GM18511 (cell line): ENCODE data around the gene EML6.

Experiments
- ATAC-seq: cut with Tn5 transposase; IDR thresholded peaks from one replicate; pipeline ENCODE4 v1.9.1; 2021; ENCODE audit warnings: mild to moderate bottlenecking, moderate library complexity; ENCODE audit not compliant: unreplicated experiment

EML6 gene

DNA sequence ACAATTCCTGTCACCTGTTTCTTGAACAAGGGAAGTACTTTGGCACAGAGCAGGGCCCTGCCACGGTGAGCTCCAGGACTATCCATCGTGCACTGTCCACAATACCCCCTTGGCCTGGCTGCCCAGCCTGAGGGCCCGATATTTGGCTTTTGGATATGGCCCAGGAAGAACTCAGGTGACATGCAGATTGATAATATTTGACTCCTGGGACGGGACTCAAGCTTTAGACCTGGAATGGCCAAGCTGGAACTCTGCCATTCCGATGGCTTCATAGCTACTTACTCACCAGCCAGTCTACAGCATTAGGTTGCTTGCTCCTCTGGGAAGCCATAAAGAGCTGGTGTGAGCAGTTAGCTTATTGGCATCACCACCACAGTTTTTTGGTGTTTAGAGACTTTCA is 26.6 kb downstream of the EML6 start:
- no peak for ATAC-seq

GRCh38 chr2:54752439-54752838 is 29.0 kb downstream of the EML6 start:
- no peak for ATAC-seq

- ATAC-seq: peak; percentile 75
Measured at GRCh38 chr2:54755641-54756326, 32.3 kb downstream of the EML6 start.

DNA sequence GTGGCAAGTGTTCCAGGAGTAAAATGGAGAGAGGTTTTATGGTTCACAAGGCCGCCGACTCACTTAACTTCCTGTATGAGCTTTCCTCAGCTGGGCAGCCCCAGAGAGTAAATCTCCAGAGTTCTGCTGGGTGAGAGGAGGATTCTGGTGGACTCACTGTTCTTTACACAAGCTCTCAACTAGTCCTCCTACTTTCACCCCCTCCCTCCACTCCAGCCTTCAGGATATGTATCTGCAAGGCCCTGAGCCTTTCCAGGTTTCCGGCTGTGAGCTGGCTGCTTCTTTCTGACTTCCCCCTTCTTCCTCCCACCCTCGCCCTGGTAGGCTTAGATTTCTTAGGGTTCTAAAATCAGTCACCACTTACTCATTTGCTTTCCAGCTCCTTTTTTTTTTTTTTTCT is 34.0 kb downstream of the EML6 start:
- peak; percentile 56 for ATAC-seq

GRCh38 chr2:54758951-54759350 is 35.5 kb downstream of the EML6 start:
- ATAC-seq: no peak

GRCh38 chr2:54760310-54760709 is 36.8 kb downstream of the EML6 start:
- no peak for ATAC-seq

GRCh38 chr2:54763636-54764291 is 40.3 kb downstream of the EML6 start:
- ATAC-seq: no peak

- peak; percentile 68 for ATAC-seq
Measured at GRCh38 chr2:54767921-54768320, 44.5 kb downstream of the EML6 start.

- no peak for ATAC-seq
Measured at GRCh38 chr2:54768772-54769428, 45.4 kb downstream of the EML6 start.

DNA sequence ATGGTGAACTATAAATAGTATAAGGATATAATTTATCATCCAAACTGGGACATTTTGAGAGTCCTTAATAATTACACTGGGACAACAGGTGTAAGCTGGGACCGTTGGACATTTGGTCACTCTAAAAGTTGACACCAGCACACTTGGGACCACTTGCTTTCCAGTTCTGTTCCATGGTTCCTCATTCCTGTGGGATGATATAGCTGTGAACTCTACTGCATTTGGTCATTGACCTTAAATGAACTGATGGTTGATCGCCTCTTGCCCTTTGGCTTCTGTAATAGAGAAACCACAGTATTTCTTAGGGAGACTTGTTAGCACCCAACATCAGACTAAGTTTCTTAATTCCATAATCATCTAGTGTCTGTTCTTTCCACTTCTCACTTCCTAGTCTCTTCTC is 46.7 kb downstream of the EML6 start:
- no peak for ATAC-seq

- no peak for ATAC-seq
Measured at GRCh38 chr2:54770676-54771075, 47.2 kb downstream of the EML6 start.

DNA sequence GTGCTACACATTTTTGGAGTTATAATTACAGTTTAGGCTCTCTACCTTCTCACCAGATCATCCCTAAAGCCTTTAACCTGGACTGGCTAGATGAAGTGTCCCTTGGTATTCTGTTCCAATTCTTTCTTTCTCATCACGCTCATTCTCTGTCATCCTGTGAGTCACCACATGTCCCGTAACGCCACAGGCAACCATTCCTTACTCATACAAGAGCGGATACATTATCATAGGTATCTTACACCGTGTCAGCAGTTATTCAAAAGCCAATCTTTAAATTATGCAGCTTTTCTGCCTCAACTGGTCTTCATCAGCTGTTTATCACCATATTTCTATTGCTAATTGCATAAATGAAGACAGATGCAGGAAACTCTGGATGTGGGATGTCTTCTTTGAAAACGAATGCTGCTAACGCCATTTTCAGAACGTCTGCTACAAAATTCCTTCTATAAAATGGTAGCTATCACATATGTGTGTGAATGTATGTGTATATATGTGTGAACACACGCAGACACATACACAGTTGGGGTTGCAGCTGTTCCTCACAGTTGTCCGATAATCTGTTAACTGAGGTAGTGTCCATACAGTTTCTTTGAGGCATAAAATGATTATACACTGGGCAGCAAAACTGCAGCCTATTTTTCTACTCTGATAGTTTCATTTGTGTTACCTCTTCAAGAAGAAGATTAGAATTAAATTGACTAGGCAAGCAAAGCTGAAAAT is 47.9 kb downstream of the EML6 start:
- no peak for ATAC-seq

- ATAC-seq: no peak
Measured at GRCh38 chr2:54772110-54772509, 48.6 kb downstream of the EML6 start.

GRCh38 chr2:54772531-54772930 is 49.1 kb downstream of the EML6 start:
- no peak for ATAC-seq

DNA sequence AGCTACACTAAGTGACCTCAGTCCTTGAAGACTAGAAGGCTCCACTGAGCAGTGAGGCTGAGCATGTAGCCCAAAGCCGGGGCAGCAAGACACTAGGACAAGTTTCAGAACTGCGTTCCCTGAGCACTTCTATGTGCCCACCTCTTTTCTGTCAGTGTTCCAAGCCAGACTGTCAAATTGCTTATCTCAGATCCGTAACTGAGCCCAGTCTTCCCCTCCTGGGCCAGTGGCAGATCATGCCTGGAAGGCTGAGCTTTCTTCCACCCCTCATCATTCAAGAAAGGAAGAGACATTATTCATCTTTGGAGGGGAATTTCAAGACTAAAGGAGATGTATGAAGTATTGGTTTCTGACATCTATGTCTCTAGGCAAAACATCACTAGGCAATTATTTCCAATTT is 49.8 kb downstream of the EML6 start:
- ATAC-seq: no peak

DNA sequence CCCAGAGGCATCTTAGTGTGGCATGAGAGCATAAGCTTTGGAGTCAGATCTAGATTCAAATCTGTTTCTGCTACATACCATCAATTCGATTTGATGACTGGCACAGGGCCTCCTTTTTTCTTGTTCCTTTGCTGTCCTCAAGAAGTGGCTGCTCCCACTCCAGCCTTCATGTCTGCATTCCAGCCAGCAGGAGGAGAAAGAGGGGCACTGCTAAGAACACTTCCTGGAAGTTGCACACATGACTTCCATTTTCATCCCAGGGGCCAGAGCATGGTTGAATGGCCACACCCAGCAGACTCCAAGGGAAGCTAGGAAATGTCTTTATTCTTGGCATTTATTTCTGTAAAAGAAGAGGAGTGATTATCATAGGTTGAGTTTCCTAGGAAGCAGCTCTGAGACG is 50.4 kb downstream of the EML6 start:
- ATAC-seq: no peak

DNA sequence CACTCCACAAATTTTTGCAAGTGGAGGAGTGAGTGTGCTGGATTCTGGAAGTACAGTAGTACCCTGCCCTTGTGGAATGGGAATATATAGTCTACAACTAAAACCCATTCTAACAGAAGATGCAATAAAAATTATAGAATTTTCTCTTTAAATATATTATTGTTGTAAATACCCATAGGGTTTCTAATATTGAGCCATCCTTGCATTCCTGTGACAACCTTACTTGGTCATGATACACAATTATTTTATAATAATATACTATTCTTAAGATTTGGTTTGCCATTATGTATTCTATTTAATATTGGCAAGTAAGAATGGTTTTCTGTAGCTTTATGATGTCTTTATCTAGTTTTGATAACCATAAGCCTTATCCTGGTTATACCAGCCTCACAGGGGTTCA is 52.2 kb downstream of the EML6 start:
- ATAC-seq: no peak

- no peak for ATAC-seq
Measured at GRCh38 chr2:54776494-54776893, 53.0 kb downstream of the EML6 start.

GRCh38 chr2:54783349-54783748 is 59.9 kb downstream of the EML6 start:
- ATAC-seq: no peak

- ATAC-seq: no peak
Measured at GRCh38 chr2:54787270-54787669, 63.8 kb downstream of the EML6 start.

DNA sequence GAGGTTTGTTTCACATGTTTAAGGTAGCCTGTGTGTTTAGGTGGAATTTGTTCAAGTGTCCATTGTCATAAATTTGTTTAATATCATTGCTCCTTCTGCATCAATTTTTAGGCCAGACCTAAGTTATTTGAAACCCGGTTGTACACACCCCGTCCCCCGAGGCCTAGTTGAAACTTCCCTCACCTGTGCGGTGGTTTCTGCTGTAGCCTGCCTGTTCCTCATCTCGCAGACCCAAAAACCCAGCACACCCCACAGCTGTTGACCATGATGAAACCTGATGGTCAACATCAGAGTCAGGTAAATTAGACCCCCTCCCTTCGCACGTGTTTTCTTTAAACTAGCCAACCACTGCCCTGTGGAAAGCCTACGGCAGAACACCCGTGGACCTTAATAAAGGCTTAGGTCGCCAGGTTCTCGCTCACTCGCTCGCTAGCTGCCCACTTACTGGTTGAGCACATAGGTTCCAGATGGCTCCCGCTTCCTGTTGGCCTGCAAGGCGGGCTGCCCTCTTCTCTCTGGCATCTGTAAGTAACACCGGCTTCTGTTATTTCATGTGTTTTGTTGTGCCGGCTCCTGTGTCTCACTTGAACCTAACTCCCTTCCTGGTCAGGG is 64.4 kb downstream of the EML6 start:
- ATAC-seq: no peak
